Chondrocyte (in vitro differentiated cells): Measurements from ENCODE around the gene CREM. TPM values are rescaled to one million over a fixed set of nuclear protein-coding genes. Genes with fewer than 3 reads are reported as not detected.

Experiments used
- DNase-seq: peaks from one replicate; pipeline ENCODE4 v3.0.0; 2021; ENCODE audit warnings: mixed read lengths, low spot score
- H3K27ac Mint-ChIP-seq: one replicate; pipeline ENCODE4 v1.8.0; 2021; ENCODE audit warnings: mild to moderate bottlenecking, moderate library complexity, mixed read lengths; ENCODE audit not compliant: unreplicated experiment
- H3K27me3 Mint-ChIP-seq: 2 replicates; pipeline ENCODE4 v1.8.0; 2021; ENCODE audit warnings: low read depth, mixed read lengths
- H3K36me3 Mint-ChIP-seq: 2 replicates; pipeline ENCODE4 v1.8.0; 2021; ENCODE audit warnings: low read depth, mixed read lengths
- H3K4me1 Mint-ChIP-seq: 2 replicates; pipeline ENCODE4 v1.8.0; 2021; ENCODE audit warnings: low read depth, mild to moderate bottlenecking, mixed read lengths
- H3K4me3 Mint-ChIP-seq: one replicate; pipeline ENCODE4 v1.8.0; 2021; ENCODE audit warnings: mild to moderate bottlenecking, moderate library complexity, mixed read lengths; ENCODE audit not compliant: unreplicated experiment
- H3K9me3 Mint-ChIP-seq: 2 replicates; pipeline ENCODE4 v1.8.0; 2021; ENCODE audit warnings: low read depth, mixed read lengths
- CTCF ChIP-seq: fragments of 200-600 bp; sonication (generic); IDR thresholded peaks from 2 replicates; pipeline ENCODE4 v1.5.0; 2021; ENCODE audit warnings: antibody characterized with exemption, mild to moderate bottlenecking, moderate library complexity
- total RNA-seq: library from RNA; stranded (reverse); gene quantifications from 3 replicates; pipeline ENCODE4 v1.2.1, GENCODE V29; 2021

CREM gene
- total RNA-seq, 1 donor from 2014 or later, result 25.5 TPM

- H3K4me3 Mint-ChIP-seq, result peak overlapping the region; percentile 89
- no peaks in the 10 kb centered on the region for H3K36me3 Mint-ChIP-seq
- H3K4me1 Mint-ChIP-seq, result peaks cover 28% of the 10 kb centered on the region
- no peaks in the 10 kb centered on the region for H3K27me3 Mint-ChIP-seq
- H3K27ac Mint-ChIP-seq, result peak overlapping the region; percentile 95
- TF ChIP-seq CTCF, result no peak
- DNase-seq, result no peak
- H3K9me3 Mint-ChIP-seq, result no peaks in the 10 kb centered on the region
These were observed 550 bp upstream of the CREM start for GRCh38 chr10:35126062-35126529.

DNA sequence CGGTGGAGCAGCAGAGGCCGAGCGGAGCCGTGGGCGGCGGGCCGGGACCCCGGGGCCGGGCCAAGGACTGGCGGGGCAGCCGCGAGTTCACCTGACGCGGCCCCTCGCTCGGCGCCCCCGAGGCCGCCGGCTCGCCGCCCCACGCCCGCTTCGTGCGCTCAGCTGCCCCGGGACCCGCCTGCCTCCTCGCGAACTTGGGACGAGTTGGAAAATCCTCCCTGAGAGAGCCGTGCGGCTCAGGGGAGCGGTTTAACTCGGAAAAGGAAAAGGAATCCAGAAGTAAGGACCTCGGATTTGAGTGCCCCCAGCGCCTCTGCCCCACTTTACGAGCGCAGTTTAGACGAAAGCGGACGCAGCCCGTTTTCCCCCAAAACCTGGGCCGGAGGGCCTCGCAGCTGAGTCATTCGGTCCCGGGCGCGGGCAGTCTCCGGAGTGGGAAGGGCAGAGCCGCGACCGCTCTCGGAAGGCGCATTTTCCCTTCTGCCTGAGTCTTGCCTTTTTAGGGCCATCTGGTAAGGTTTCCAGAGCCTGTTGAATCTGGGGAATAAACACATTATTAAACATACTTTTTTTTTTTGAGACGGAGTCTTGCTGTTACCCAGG, 744 bp downstream of the CREM start:
- Mint-ChIP-seq H3K9me3 (no peaks in the 10 kb centered on the region), H3K4me3 (peak overlapping the region; percentile 89), H3K4me1 (peaks cover 29% of the 10 kb centered on the region), H3K27ac (peak overlapping the region; percentile 95), H3K36me3 (no peaks in the 10 kb centered on the region), H3K27me3 (no peaks in the 10 kb centered on the region)
- no peak for TF ChIP-seq CTCF
- DNase-seq, result no peak

GRCh38 chr10:35129185-35129674, 2.6 kb downstream of the CREM start:
- Mint-ChIP-seq H3K4me1 (peaks cover 29% of the 10 kb centered on the region), H3K9me3 (no peaks in the 10 kb centered on the region), H3K4me3 (peak overlapping the region; percentile 16), H3K27ac (peak overlapping the region; percentile 9), H3K27me3 (no peaks in the 10 kb centered on the region), H3K36me3 (no peaks in the 10 kb centered on the region)
- TF ChIP-seq CTCF, result no peak
- DNase-seq, result no peak

DNA sequence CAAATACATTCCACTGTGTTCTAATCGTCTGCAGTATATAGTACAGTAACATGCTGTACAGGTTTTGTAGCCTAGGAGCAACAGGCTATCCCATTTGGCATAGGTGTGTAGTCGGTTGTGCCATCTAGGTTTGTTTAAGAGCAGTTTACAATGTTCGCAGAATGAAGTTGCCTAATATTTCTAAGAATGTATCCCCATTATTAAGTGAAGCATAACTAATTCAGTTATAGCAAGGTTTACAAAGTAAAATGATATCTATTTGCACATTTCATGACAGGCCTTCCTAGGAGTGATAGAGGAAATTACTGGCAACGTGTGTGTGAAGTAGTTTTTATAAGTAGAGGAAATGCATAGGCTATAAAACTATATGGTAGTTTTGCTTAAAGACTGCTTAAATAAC, 4.0 kb downstream of the CREM start:
- Mint-ChIP-seq H3K4me3 (no peak overlapping the region), H3K4me1 (peaks cover 29% of the 10 kb centered on the region), H3K9me3 (no peaks in the 10 kb centered on the region), H3K27me3 (no peaks in the 10 kb centered on the region), H3K27ac (no peak overlapping the region), H3K36me3 (no peaks in the 10 kb centered on the region)
- no peak for TF ChIP-seq CTCF
- DNase-seq, result no peak

DNA sequence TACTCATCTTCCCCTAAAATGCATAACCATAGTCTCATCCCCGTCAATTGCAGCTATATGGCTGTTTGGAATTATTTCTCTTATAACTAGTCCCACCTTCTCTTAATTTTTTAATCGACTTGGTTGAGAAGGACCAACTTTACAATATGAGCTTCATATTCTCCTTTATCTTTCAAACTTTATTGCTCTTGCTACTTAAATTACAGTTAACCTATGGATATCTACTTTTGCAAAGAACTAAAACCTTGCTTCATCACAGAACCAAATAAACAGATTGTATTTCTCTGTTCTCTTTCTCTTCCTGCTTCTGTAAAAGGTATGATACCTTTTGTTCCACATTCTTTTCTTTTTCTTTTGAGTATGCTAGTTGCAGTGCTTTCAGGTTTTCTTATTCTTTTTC, 6.1 kb downstream of the CREM start:
- no peaks in the 10 kb centered on the region for H3K9me3 Mint-ChIP-seq
- no peaks in the 10 kb centered on the region for H3K36me3 Mint-ChIP-seq
- no peak overlapping the region for H3K27ac Mint-ChIP-seq
- no peak overlapping the region for H3K4me3 Mint-ChIP-seq
- H3K4me1 Mint-ChIP-seq, result peaks cover 24% of the 10 kb centered on the region
- TF ChIP-seq CTCF, result no peak
- no peak for DNase-seq
- H3K27me3 Mint-ChIP-seq, result no peaks in the 10 kb centered on the region
